GM18526 (cell line): Measurements from ENCODE around the gene RHOH.

Source experiments
- POLR2A ChIP-seq: IDR thresholded peaks from 3 replicates; pipeline ENCODE4 v1.6.1; 2011; ENCODE audit not compliant: insufficient read length; ENCODE audit errors: extremely low read depth

RHOH gene

GRCh38 chr4:40232610-40233009, 35.8 kb downstream of the RHOH start:
- no peak for TF ChIP-seq POLR2A

- TF ChIP-seq POLR2A: no peak
Measured at GRCh38 chr4:40233227-40233626, 36.4 kb downstream of the RHOH start.

GRCh38 chr4:40234519-40235039, 37.7 kb downstream of the RHOH start:
- no peak for TF ChIP-seq POLR2A

- no peak for TF ChIP-seq POLR2A
Measured at GRCh38 chr4:40238008-40238699, 41.3 kb downstream of the RHOH start.

- TF ChIP-seq POLR2A: no peak
Measured at GRCh38 chr4:40238700-40239548, 42.1 kb downstream of the RHOH start.

- no peak for TF ChIP-seq POLR2A
Measured at GRCh38 chr4:40240040-40240653, 43.3 kb downstream of the RHOH start.

GRCh38 chr4:40241026-40241425, 44.2 kb downstream of the RHOH start:
- TF ChIP-seq POLR2A: no peak

GRCh38 chr4:40241941-40242340, 45.1 kb downstream of the RHOH start:
- TF ChIP-seq POLR2A: no peak

- TF ChIP-seq POLR2A: peak; percentile 20
Measured at GRCh38 chr4:40243386-40243948, 46.6 kb downstream of the RHOH start.

- no peak for TF ChIP-seq POLR2A
Measured at GRCh38 chr4:40244606-40245005, 47.8 kb downstream of the RHOH start.

GRCh38 chr4:40245550-40245949, 48.7 kb downstream of the RHOH start:
- TF ChIP-seq POLR2A: no peak

GRCh38 chr4:40246011-40246900, 49.4 kb downstream of the RHOH start:
- peak; percentile 29 for TF ChIP-seq POLR2A

GRCh38 chr4:40246938-40247337, 50.1 kb downstream of the RHOH start:
- TF ChIP-seq POLR2A: no peak

GRCh38 chr4:40247350-40247749, 50.5 kb downstream of the RHOH start:
- no peak for TF ChIP-seq POLR2A
